Kasumi-1 (cell line): Measurements from ENCODE around the gene DPEP1.

Source experiments
- DNase-seq, 2 experiments: peaks; one replicate each; lab custom pipeline; 2025; lab: John Stamatoyannopoulos, UW

DPEP1 gene

GRCh38 chr16:89599451-89599858, 14.0 kb upstream of the DPEP1 start:
- DNase-seq, result no peak

- DNase-seq, result no peak
Measured at GRCh38 chr16:89599902-89600301, 13.5 kb upstream of the DPEP1 start.

- DNase-seq, result no peak
Measured at GRCh38 chr16:89600427-89600826, 13.0 kb upstream of the DPEP1 start.

- DNase-seq, result no peak
Measured at GRCh38 chr16:89600956-89601355, 12.5 kb upstream of the DPEP1 start.

- DNase-seq, result no peak
Measured at GRCh38 chr16:89601906-89602272, 11.6 kb upstream of the DPEP1 start.

GRCh38 chr16:89602273-89602951, 11.0 kb upstream of the DPEP1 start:
- DNase-seq, result peak; percentile 75 to 81

- DNase-seq, result no peak
Measured at GRCh38 chr16:89602952-89603590, 10.4 kb upstream of the DPEP1 start.

GRCh38 chr16:89604764-89605163, 8.7 kb upstream of the DPEP1 start:
- no peak for DNase-seq

GRCh38 chr16:89605186-89605970, 8.1 kb upstream of the DPEP1 start:
- no peak for DNase-seq

- DNase-seq, result no peak
Measured at GRCh38 chr16:89606006-89606405, 7.4 kb upstream of the DPEP1 start.

GRCh38 chr16:89607453-89607852, 6.0 kb upstream of the DPEP1 start:
- no peak for DNase-seq

GRCh38 chr16:89607937-89608740, 5.3 kb upstream of the DPEP1 start:
- DNase-seq, result no peak

- no peak for DNase-seq
Measured at GRCh38 chr16:89610108-89610453, 3.4 kb upstream of the DPEP1 start.

- DNase-seq, result no peak
Measured at GRCh38 chr16:89612415-89613166, 851 bp upstream of the DPEP1 start.

- DNase-seq, result no peak
Measured at GRCh38 chr16:89613954-89614459, 565 bp downstream of the DPEP1 start.

- no peak for DNase-seq
Measured at GRCh38 chr16:89615176-89615575, 1.7 kb downstream of the DPEP1 start.

GRCh38 chr16:89615596-89616090, 2.2 kb downstream of the DPEP1 start:
- DNase-seq, result no peak

GRCh38 chr16:89616623-89617022, 3.2 kb downstream of the DPEP1 start:
- DNase-seq, result no peak

GRCh38 chr16:89617036-89617435, 3.6 kb downstream of the DPEP1 start:
- DNase-seq, result no peak

- no peak for DNase-seq
Measured at GRCh38 chr16:89618109-89618998, 4.9 kb downstream of the DPEP1 start.
